Lung (tissue), 10 donors: ENCODE measurements around the gene CEP72. TPM values are rescaled to one million over a fixed set of nuclear protein-coding genes. Genes with fewer than 3 reads are reported as not detected.
"Not testable (repeated sequence)": the region's sequence is repeated elsewhere in the genome, so short reads cannot be mapped to it uniquely, and the experiment has no call there.

ENCODE experiments used
- ATAC-seq: fragments of 200-7000 bp; cut with Tn5 transposase; one replicate; pipeline ENCODE4 v1.9.1; 2020; ENCODE audit warnings: moderate number of reproducible peaks; ENCODE audit not compliant: insufficient read depth, low FRiP score
- DNase-seq, 3 donors: peaks; one replicate each; pipeline ENCODE4 v3.0.0-alpha.2; 2013 to 2017
- H3K27ac ChIP-seq, 2 donors: one replicate each; pipeline ENCODE4 v1.5.1; 2013; ENCODE audit warnings: mild to moderate bottlenecking in 2 of 2, moderate library complexity in 2 of 2, control low read depth in 1 of 2, inconsistent platforms in 1 of 2, low read depth in 1 of 2, low read length in 1 of 2
- H3K27me3 ChIP-seq, 3 donors: one replicate each; pipeline ENCODE4 v1.5.1; 2013; ENCODE audit warnings: low read length in 2 of 3; ENCODE audit not compliant: control insufficient read depth in 3 of 3, insufficient read depth in 3 of 3
- H3K36me3 ChIP-seq, 4 donors: one replicate each; pipeline ENCODE4 v1.5.1; 2013; ENCODE audit warnings: low read length in 4 of 4, mild to moderate bottlenecking in 1 of 4, moderate library complexity in 1 of 4; ENCODE audit not compliant: control insufficient read depth in 4 of 4, insufficient read depth in 4 of 4
- H3K4me1 ChIP-seq, 5 donors: one replicate each; pipeline ENCODE4 v1.5.1; 2013; ENCODE audit warnings: low read length in 5 of 5, mild to moderate bottlenecking in 2 of 5, moderate library complexity in 1 of 5; ENCODE audit not compliant: control insufficient read depth in 5 of 5, insufficient read depth in 5 of 5
- H3K4me3 ChIP-seq: one replicate; pipeline ENCODE4 v1.5.1; 2013; ENCODE audit warnings: mild to moderate bottlenecking, control low read depth, moderate library complexity
- H3K9ac ChIP-seq, 2 donors: one replicate each; pipeline ENCODE4 v1.5.1; 2013; ENCODE audit warnings: low read length in 2 of 2, control low read depth in 1 of 2; ENCODE audit not compliant: insufficient read depth in 1 of 2
- H3K9me3 ChIP-seq, 4 donors: one replicate each; pipeline ENCODE4 v1.5.1; 2013; ENCODE audit warnings: low read length in 3 of 4, mild to moderate bottlenecking in 1 of 4, moderate library complexity in 1 of 4; ENCODE audit not compliant: control insufficient read depth in 4 of 4, insufficient read depth in 3 of 4
- WGBS, 2 donors: extraction: QIAGEN DNeasy Blood & Tissue Kit; methylation state at CpG; one replicate each; pipeline ENCODE4 v1.1.7; 2013; 5-methylcytosine and 5-hydroxymethylcytosine counted together
- polyA plus RNA-seq, 2 donors: library from polyadenylated mRNA; stranded (reverse); fragments of 200-250 nt; gene quantifications; one replicate each; pipeline ENCODE4 v1.2.1, GENCODE V29; 2013
- total RNA-seq, 2 donors: library from RNA; depleted of rRNA in 1 of 2; stranded (reverse); fragments of >200 nt in 1 of 2; gene quantifications; one replicate each; pipeline ENCODE4 v1.2.1, GENCODE V29; 2014 to 2021
- donor health status: Bipolar disorder and iron deficiency.
- donor health status: healthy.
- donor health status: DM: yes; HTN: yes; CAD: no.

Gene CEP72
- total and polyA plus RNA-seq, 4 donors: 3.1 to 12.1 (median 6.0) TPM

DNA sequence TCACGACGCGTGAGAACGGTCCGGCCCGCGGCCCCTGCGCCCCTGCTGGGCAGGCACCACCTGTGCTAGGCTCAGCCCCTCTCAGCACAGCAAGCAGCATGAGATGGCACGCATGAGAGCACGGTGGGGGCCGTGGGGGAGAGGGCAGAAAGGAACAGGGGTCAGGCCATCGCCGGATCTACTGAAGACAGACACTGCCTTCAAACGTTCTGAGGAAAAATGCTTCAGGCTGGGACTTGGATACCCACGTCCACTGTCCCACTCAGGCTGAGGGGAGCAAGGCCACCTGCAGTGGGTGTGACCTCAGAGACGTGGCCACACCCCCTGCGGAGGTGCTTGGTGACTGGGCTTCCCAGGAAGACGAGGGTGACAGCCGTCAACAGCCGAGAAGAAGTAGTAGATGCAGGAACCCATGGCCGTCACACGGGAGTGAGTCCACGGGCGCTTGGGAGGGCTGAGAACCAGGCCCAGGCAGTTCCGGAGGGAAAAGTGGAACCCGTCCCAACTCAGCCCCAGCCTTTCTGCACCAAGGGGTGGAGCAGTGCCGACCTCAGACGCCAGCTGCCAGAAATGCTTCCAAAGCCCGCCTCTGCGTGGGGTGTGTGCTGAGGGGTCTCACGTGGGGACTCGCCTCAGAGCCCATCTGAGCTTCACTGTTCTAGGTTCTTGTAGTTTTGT lies 68.1 kb downstream of the CEP72 start:
- H3K27me3 ChIP-seq, H3K9me3 ChIP-seq, H3K27ac ChIP-seq, H3K4me3 ChIP-seq, DNase-seq, ATAC-seq, H3K4me1 ChIP-seq, H3K9ac ChIP-seq, H3K36me3 ChIP-seq: not testable (repeated sequence)
- WGBS, 2 donors: 72 to 89% methylated on average over 9 to 14 of the region's 32 CpGs

DNA sequence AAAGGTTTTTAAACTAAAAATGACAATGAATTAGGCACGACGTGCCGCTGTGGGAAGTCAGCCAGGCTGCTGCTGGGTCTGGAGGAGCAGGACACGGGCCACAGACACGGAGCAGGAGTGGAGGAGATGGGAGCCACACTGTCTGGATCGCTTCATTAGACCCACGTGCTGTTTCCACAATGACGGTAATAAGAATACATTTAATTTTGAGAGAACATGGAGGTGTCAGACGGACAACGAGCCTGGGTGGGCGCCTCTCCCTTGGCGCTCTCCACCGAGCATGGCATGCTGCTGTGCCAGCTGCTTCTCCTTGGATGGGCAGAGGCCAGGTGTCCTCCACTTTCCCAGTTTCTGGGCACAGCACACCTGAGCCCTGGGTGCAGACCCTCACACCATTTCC lies 68.7 kb downstream of the CEP72 start:
- H3K4me1 ChIP-seq, H3K36me3 ChIP-seq, H3K9me3 ChIP-seq, ATAC-seq, H3K9ac ChIP-seq, H3K27me3 ChIP-seq, H3K27ac ChIP-seq, DNase-seq, H3K4me3 ChIP-seq: not testable (repeated sequence)
- 80 to 84% methylated on average over 13 of the region's 13 CpGs for WGBS, 2 donors

DNA sequence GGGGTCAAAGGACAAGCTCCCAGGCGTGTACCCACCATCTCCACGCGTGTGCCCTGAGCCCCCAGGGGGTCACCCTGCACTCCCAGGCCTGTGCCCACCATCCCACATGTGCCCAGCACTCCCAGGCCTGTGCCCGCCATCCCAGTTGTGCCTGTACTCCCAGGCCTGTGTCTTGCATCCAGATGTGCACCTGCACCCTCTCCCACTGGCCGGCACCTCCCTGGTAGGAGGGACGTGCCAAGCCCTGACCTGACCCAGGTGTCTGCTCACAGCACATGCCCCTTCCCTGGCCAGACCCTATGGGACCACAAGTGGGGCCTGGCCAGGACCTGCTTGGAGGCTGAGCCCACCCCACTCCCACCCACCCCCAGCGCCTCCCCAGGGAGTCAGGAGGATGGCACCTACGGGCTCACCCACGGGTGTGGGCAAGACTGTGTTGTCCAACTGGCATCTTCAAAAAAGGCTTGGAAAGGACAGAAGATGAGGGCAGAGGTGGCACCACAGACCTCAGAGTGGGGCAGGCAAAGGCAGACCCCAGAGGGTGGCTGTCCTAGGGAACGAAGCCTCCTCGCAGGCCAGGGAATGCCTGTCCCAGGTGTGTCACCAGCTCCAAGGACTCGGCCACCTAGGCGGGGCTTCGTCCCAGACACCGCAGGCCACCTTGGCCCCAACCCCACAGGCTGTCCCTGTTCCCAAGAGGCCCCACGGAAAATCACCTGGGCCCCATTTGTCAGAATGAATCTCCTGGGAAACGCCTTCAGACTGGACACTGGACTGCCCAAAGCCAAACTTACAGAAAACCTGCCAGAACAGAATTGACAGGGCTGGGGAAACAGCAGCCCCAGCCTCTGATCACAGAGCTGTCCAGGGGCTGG lies 69.4 kb downstream of the CEP72 start:
- 90 to 95% methylated on average over 17 of the region's 17 CpGs for WGBS, 2 donors
- not testable (repeated sequence) for H3K9ac ChIP-seq, DNase-seq, H3K4me3 ChIP-seq, ATAC-seq, H3K36me3 ChIP-seq, H3K27ac ChIP-seq, H3K9me3 ChIP-seq, H3K27me3 ChIP-seq, H3K4me1 ChIP-seq

DNA sequence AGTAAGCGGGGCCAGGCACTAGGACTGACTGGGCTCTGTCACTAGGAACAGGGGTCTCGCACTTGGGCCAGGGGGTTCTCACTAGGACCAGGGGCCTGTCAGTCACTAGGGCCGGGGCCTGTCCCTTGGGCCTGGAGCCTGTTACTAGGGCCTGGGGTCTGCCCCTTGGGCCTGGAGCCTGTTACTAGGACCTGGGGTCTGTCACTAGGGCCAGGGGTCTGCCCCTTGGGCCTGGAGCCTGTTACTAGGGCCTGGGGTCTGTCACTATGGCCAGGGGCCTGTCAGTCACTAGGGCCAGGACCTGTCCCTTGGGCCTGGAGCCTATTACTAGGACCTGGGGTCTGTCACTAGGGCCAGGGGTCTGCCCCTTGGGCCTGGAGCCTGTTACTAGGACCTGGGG lies 70.1 kb downstream of the CEP72 start:
- WGBS, 2 donors: 60 to 91% methylated on average over 1 to 2 of the region's 3 CpGs
- H3K4me3 ChIP-seq, DNase-seq: not testable (repeated sequence)

DNA sequence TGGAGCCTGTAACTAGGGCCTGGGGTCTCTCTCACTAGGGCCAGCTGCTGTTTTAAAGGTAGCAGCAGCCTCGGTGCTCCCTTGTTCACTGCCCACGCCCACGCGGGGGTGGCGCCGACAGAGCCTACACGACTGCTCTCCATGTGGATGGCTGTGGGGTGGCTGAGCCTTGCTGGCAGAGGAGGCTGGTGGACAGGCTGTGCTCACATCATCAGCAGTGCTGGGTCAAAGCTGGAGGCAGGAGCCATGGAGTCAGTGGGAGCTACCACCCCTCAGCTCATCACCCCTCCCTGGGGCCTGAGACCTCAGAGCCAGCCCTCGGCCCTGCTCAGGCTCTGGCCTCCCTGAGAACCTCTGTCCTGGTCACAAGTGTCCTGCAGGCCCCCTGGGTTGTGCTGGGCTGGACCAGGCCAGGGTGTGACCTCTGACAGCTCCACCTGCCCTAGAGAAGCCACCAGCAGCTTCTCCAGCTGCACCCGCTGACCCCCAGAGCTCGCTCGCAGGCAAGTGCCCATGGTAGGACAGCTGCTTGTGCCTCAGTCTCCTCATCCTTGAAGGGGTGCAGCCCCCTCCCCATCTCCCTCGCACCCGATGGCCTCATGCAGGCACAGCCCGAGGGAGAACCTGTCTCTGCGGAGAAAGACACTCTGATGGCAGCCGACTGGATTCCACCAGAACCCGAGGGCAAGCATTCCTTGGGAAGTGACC lies 70.7 kb downstream of the CEP72 start:
- not testable (repeated sequence) for H3K4me1 ChIP-seq, DNase-seq, H3K27ac ChIP-seq, ATAC-seq, H3K36me3 ChIP-seq, H3K9ac ChIP-seq, H3K4me3 ChIP-seq, H3K9me3 ChIP-seq, H3K27me3 ChIP-seq
- 85 to 88% methylated on average over 17 of the region's 17 CpGs for WGBS, 2 donors

More for the DNA sequence above, 70.1 kb downstream of the CEP72 start:
- not testable (repeated sequence) for H3K36me3 ChIP-seq, H3K4me1 ChIP-seq, H3K27ac ChIP-seq, H3K9ac ChIP-seq, H3K9me3 ChIP-seq, ATAC-seq, H3K27me3 ChIP-seq
